GM18951 (cell line): ENCODE data around the gene POLR3B.
"Not testable (repeated sequence)": the region's sequence is repeated elsewhere in the genome, so short reads cannot be mapped to it uniquely, and the experiment has no call there.

Experiments
- POLR2A ChIP-seq: IDR thresholded peaks from 4 replicates; pipeline ENCODE4 v1.6.1; 2011; ENCODE audit warnings: mild to moderate bottlenecking; ENCODE audit not compliant: insufficient read length, insufficient read depth; ENCODE audit errors: extremely low read depth
- in situ Hi-C: fragments of 300-500 bp; cut with MboI; formaldehyde crosslinking; loops from one replicate; pipeline ENCODE4 v1.12.0; 2022; ENCODE audit warnings: low sequenced_read_pairs, mixed read lengths, inconsistent platforms; ENCODE audit not compliant: unreplicated experiment

Gene POLR3B

GRCh38 chr12:106358396-106359241 is 1.1 kb downstream of the POLR3B start:
- in situ Hi-C loops, result no loop called here
- no peak for TF ChIP-seq POLR2A

GRCh38 chr12:106359646-106360399 is 2.3 kb downstream of the POLR3B start:
- in situ Hi-C loops, result no loop called here
- TF ChIP-seq POLR2A, result no peak

- no peak for TF ChIP-seq POLR2A
- in situ Hi-C loops, result no loop called here
Measured at GRCh38 chr12:106360400-106360994, 2.9 kb downstream of the POLR3B start.

- in situ Hi-C loops, result no loop called here
- no peak for TF ChIP-seq POLR2A
Measured at GRCh38 chr12:106362971-106363370, 5.4 kb downstream of the POLR3B start.

GRCh38 chr12:106364261-106364660 is 6.7 kb downstream of the POLR3B start:
- TF ChIP-seq POLR2A, result no peak
- in situ Hi-C loops, result no loop called here

- TF ChIP-seq POLR2A, result no peak
- in situ Hi-C loops, result no loop called here
Measured at GRCh38 chr12:106369624-106370346, 12.2 kb downstream of the POLR3B start.

- in situ Hi-C loops, result loop anchor here (5.0 kb wide), 1 partner anchor 534 kb away; no protein-coding TSS in a partner anchor
- TF ChIP-seq POLR2A, result no peak
Measured at GRCh38 chr12:106378788-106379187, 21.2 kb downstream of the POLR3B start.

GRCh38 chr12:106380954-106381353 is 23.4 kb downstream of the POLR3B start:
- no peak for TF ChIP-seq POLR2A
- in situ Hi-C loops, result no loop called here

GRCh38 chr12:106381866-106382265 is 24.3 kb downstream of the POLR3B start:
- in situ Hi-C loops, result not testable (repeated sequence)

GRCh38 chr12:106386813-106387535 is 29.4 kb downstream of the POLR3B start:
- no peak for TF ChIP-seq POLR2A
- in situ Hi-C loops, result no loop called here

- no peak for TF ChIP-seq POLR2A
- in situ Hi-C loops, result no loop called here
Measured at GRCh38 chr12:106387848-106388377, 30.4 kb downstream of the POLR3B start.

GRCh38 chr12:106389151-106389550 is 31.6 kb downstream of the POLR3B start:
- no peak for TF ChIP-seq POLR2A
- in situ Hi-C loops, result no loop called here
